DMS53 treated with DMSO at 0.1 percent for 48 hours (cell line): ENCODE measurements around the gene ASB5.
"Not testable (repeated sequence)": the region's sequence is repeated elsewhere in the genome, so short reads cannot be mapped to it uniquely, and the experiment has no call there.

Source experiments
- DNase-seq: peaks from one replicate; lab custom pipeline; 2025; ENCODE audit not compliant: unreplicated experiment; lab: John Stamatoyannopoulos, UW

The ASB5 gene

DNA sequence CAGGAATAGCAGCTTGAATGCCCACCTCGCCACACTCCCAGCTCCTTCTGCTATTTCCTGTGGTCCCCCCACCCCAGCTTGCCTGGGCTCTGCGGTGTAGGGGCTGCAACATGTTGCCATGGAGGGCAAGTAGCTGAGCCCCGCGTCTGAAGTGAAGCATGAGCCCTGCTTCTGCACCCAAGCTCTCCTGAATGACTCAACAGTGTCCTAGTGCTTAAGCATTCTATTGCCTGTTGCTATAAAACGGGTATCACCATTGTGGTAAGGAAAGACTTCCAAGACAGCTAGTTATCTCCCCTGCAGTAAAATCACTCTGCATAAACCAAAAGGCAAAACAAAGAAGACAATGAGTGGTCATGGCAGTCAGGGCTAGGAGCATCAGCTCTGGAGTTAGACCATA, 42.3 kb downstream of the ASB5 start:
- no peak for DNase-seq

DNA sequence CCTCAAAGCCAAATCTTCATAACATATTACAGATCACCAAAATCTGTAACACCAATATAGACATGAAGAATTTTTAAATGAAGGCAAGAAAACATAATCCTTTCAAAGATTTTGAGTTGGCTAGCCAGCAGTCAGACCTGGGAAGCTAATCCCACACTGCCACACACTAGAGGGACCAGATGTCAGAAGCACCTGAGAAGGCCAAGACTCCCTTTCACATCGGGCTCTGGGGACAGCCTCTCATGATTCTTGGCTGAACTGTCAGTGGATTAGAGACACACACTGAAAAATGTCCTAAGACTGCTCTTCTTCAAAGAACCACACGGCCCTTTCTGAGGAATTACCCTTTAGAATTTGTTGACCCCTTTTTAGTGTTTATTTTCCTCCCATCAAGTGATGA, 45.5 kb downstream of the ASB5 start:
- DNase-seq: no peak

DNA sequence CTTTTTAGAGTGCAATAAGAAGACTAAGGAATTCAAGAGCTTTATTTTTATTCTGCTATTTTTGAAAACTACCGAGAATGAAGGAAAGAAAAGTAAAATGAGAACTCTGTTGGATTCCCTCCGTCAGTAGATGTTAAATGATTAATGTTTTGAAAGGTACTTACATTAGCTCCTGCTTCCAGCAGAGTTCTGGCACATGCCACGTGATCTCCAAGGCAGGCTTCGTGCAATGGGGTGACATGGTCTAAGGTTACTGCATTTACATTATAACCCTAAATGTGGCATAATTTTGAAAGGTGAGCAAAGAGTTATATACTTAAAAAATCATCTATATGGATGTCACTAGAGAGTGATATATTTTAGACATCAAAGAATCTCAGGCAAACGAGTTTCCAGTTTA, 46.9 kb downstream of the ASB5 start:
- no peak for DNase-seq

DNA sequence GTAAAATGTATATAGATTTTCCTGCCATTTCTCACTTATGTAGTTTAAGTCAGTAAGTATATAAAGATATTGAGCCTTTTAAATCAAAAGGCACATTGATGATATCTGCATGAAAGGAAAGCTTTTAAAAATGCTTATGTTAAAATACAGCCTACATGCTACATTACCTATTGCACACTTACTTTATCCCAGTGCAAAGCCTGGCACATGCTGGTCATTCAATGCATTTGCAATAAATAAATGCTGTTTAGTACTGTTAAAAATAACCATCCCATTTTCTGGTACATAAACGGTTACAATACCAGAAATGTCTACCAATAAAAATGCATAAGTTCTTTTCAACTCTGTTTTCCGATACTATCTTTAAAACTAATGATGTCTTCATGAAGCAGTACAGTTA, 51.5 kb downstream of the ASB5 start:
- no peak for DNase-seq

DNA sequence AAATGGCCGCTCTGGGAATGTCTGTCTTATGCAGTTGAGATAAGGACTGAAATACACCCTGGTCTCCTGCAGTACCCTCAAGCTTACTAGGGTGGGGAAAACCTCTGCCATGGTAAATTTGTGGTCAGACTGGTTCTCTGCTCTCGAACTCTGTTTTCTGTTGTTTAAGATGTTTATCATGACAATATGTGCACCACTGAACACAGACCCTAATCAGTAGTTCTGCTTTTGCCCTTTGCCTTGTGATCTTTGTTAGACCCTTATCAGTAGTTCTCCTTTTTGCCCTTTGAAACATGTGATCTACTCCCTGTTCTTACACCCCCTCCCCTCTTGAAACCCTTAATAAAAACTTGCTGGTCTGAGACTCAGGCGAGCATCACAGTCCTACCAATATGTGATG, 56.7 kb downstream of the ASB5 start:
- not testable (repeated sequence) for DNase-seq

DNA sequence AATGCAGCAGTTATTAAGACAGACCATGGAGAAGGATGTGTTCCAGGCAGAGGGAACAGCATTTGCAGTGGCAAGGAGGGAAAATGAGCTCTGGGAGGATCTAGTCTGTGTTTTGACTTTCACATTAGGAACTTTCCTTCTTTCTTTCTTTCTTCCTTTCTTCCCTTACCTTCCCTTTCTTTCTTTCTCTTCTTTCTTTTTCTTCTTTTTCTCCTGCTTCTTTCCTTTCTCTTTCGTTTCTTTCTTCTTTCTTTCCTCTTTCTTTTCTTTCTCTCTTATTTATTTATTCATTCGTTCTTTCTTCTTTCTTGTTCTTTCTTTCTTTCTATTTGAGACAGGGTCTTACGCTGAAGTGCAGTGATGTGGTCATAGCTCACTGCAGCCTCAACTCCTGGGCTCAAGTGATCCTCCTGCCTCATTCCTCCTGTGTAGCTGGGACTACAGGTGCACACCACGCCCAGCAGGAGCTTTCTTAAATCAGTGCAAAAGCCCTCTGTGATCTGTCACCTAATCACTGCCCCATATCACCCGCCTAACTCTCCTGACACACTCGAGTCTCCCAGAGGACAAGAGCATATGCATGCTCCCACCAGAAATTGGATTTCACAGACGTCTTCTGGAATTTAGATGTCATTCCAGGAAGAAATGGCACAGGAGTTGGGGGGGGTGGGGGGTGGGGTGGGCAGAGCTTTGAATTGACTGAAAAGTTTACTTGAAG, 58.3 kb downstream of the ASB5 start:
- DNase-seq: no peak

DNA sequence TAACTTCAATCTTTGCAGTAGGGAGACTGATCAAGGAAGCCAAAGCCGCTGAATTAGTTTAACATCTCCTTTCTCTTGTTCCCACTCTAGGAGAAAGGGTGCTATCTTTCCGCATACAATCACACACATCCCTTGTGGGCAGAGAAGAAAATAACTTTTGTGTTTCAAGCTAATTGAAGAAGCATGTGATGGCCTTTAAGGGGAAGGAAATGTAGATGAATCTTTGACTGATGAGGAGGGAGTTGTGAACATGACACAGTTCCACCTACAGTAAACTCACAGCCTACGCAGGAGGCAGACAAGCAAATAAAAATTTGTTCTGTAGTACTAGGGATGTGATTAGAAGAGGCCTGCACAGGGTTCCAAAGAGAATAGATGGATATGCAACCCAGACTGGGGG, 58.9 kb downstream of the ASB5 start:
- DNase-seq: no peak

DNA sequence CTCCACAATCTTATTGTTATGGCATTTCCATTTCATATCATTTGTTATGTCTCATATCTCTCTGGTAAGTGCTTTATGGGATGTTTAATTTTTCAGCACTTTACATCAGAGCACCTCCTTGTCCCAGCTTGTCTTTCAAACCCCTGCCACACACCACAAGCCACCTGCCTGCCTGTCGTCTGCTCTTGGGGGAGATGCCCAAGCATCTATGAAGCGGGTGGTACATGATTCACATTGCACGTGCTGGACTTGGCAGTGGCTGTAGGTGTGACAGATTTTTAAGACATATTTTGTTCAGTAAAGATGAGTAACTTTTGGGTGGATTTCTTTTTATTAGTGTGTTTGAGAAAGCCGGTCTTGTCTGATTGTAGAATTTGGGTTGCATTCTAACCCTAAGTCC, 59.5 kb downstream of the ASB5 start:
- DNase-seq: no peak

DNA sequence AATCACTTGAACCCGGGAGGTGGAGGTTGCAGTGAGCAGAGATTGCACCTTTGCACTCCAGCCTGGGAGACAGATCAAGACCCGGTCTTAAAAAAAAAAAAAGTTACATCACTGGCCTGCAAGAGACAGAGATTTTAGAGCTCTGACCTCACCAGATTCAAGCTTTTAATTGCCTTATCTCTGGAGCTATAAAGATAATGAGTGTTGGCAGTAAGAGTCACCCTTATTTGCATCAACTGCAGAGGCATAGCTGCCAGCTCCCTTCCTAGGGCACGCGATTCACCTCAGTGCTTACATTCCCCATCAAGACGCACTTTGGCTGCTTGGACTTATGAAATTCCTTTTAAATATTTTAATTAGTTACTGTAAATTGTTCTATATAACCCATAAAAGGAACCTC, 61.2 kb downstream of the ASB5 start:
- DNase-seq: no peak

DNA sequence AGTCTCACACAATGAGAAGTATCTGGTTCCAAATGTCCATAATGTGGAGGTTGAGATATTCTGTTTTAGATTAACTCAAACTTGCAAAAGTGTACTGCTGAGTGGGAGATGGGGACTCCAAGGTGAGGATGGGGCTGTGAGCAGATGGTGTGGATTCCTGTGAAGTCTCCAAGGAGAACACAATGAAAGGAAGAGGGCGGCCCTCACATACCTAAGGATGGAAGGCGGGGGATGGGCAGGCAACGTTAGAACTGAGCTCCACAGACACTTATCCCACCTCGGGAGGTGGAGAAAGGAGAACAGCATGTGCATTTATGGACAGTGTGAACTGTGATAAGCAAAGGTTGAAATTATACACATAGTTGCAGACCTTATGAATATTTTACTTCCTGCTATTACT, 63.7 kb downstream of the ASB5 start:
- DNase-seq: no peak

DNA sequence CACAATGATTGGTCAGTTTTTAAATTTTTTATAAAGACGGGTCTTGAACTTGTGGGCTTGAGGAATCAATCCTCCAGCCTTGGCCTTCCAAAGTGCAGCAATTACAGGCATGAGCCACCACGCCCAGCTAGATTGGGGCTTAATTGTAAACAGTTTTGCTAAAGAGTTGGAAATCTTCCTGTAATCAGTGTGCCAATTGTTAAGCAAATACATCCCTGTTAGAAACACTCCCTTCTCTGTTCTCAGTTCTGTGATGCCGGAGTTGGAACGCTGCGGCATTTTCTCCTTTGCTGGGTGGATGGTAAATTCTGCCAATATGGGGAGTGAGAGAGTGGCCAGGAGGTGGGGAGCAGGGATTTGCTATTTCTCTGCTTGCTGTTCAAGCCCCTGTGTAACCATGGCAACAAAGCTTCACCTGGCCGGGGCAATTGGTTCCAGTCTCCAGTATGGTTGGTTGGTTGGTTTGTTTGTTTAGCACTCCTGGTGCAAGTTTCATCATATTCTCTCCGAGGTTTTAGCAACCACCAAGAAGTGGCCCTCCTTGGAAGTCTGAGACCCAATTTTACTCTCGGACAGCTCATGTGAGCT, 70.6 kb downstream of the ASB5 start:
- DNase-seq: peak; percentile 9

DNA sequence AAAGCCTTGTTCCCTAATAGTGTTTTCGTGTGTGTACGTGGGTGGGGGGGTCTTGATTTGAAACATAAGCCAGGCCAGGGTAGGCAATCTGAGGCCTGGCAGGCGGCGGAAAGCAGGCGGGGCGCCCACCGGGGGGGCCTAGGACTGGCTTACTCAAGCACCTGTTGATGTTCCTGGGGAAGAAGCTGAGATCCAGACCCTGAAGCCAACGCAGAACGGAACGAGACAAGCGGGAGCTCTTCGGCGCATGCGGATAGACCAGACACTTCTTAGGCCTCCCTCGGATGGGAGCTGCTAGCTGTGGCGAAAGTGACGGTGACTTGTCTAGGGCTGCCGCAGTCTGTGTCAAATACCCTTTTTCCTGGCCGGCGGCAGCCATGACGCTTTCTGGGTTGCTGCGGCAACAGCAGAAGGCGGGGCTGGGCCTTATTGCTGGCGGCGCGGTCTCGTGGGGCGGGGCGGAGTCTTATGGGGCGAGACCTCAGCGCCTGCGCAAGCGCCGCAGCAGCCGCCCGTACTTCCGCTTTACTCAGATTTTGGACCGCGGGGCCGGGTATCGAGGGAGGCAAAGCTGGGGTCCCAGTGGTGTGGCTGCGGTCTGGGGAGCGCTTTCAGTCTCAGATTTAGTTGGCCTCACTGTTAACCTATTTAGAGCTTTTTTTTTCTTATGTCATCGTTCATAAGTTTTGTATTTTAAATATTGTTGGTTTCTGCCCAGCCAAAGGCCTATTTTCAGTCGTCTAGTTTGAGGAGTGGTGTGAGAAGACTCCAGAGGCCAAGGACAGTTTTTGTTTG, 73.6 kb downstream of the ASB5 start, which contains the start of gene SPATA4:
Gene SPATA4 (minus strand): TSS at position 402 of the 795 bp plus-strand sequence. CDS start 23 bp downstream, at position 379.
- peak; percentile 84 for DNase-seq

DNA sequence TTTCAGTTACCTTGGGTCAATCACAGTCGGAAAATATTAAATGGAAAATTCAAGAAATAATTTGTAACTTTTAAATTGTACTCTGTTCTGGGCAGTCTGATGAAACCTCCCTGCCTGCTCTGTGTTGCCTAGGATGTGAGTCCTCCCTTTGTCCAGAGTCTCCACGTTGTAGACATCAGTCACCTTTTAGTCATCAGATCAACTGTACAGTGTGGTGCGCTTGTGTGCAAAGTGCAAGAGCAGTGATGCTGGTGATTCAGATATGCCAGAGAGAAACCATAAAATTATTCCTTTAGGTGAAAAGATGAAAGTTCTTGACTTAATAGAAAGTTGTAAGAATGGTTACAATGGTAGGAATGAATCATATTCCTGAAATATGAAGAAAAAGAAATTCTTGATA, 75.1 kb downstream of the ASB5 start:
- no peak for DNase-seq

DNA sequence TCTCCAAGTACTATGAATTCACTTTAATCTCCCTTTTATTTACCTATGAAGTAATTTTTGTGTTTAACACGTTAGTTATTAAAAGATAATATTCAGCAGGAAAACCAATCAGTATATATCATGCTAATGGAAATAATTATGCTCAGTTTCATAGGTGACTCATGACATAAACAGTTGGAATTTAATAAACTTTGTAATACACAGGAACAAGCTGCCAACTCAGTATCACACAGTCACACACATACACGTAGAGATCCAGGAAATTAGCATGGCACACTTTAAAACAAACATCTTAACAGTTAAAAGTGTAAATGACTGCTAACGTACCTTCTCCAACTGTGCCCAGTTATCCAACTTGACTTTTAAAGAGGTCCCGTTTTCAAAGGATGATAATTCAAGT, 75.9 kb downstream of the ASB5 start:
- no peak for DNase-seq

DNA sequence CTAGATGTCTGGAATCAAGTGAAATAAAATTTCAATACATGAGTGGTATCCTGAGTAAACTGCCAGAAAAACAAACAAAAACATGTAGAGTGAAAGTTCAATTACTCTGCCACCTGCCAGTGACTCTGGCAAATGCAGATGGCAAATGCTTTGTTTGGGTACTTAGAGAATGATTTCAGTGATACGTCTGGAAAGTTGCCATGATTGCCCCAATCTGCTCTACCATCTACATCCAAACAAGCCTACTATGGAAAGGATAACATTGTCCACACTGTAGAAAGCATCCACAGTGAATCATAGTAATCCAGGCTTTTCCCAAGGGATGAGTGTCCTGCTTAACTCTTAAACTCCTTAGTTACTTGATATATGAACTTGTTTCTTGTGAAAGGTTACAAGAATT, 77.0 kb downstream of the ASB5 start:
- DNase-seq: peak; percentile 57

DNA sequence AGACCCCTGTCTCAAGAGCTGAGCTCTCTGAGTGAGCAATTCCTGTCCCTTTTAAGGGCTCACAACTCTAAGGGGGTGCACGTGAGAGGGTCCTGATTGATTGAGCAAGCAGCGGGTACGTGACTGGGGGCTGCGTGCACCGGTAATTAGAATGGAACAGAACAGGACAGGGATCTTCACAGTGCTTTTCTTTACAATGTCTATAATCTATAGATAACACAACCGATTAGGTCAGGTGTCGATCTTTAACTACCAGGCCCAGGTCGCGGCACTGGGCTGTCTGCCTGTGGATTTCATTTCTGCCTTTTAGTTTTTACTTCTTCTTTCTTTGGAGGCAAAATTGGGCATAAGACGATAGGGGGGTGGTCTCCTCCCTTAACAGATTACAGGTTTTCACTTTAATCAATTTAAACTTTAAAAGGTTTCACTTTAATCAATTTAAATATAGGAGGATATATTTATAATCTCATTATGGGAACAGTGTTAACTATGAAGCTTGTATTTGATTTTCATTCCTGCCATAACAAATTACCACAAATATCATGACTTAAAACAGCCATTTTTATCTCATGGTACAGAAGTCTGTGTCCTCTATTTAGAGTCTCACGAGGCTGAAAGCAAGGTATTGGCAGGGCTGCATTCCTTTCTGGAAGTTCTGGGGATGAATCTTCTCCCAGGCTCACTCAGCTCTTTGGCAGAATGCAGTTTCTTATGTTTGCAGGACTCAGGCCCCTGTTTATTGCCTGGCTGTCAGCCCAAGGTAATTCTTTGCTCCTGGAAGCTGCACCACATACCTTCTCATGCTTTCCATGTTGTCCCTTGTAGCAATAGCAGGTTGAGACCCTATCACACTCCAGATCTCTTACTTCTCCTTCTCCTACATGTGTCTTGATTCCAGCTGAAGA, 78.9 kb downstream of the ASB5 start:
- no peak for DNase-seq

DNA sequence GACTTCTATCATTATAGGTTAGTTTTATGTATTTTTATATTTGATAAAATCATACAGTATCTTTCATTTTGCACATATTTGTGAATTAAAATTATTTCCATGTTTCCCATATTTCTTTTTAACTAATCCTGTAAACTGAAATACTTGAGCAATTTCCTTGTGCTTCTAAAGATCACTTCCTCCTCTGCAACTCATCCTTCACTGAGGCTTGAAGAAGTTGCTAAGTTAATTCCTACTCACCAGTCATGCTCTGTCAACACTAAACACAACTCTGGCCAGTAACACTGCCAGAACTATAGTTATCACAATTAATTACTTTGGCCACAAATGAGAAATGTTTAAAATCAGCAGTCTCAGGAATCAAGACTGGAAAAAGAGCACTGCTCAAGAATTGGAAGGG, 80.4 kb downstream of the ASB5 start:
- DNase-seq: no peak

DNA sequence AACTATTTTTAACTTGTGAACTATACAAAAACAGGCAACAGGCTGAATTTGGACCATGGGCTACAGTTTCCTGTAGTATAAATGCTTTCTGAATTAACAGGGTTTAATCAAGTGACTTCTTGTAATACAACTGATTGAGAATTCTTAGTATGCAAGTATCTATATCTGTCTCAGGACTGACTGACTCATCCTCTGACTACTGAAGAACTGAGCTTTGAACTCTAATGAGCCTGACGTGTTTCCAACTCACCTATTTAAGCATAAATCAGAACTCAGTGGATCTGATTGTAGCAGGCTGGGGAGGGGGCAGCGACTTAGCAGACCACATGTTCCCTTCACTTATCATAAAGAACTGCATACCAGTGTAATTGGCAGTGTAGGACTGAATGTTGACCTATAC, 81.4 kb downstream of the ASB5 start:
- no peak for DNase-seq

DNA sequence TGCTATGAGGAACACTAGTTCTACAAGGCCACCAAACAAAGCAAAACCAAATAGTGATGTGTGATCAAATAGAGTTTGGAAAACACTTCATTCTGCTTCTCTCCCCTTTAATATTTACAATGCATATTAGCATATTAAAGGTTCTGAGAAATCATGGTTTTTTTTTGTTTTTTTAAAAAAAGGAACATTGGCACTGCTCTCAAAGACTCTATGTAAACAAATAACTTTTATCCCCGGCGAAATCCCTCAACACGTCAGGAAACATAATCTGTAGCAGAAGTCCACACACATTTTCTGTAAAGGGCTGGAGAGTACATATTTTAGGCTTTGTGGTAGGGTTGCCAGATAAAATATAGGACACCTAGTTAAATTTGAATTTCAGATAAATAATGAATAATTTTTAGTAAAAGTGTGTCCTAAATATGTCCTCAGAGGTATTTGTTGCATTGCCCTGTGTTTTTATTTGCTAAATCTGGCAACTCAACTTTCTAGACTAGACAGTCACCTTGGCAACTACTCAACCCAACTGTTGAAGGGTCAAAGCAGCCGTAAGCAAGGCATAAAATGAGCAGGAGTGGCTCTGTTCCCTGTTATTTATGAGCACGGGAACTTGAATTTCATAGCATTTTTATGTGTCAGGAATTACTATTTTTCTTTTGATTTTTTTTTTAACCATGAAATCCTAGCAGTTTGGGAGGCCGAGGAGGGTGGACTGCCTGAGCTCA, 82.2 kb downstream of the ASB5 start:
- DNase-seq: no peak

DNA sequence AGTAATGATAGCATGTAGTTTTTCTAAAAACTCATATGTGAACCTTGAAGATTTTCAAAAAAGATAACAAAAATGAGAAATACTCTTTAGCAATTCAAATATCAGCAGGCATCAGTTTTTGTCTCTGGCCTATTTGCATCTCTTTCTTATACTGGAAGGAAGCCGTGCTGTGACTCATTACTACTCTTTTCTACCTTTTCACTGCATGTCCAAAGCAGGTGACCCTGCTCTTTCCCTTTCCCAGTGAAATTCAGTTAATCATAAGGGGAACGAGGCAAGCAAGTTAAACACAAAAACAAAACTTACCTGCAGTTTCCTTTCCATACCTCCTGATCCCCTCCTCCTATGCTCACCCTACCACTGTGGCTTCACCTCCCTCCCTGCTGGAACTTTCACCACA, 83.0 kb downstream of the ASB5 start:
- DNase-seq: no peak

DNA sequence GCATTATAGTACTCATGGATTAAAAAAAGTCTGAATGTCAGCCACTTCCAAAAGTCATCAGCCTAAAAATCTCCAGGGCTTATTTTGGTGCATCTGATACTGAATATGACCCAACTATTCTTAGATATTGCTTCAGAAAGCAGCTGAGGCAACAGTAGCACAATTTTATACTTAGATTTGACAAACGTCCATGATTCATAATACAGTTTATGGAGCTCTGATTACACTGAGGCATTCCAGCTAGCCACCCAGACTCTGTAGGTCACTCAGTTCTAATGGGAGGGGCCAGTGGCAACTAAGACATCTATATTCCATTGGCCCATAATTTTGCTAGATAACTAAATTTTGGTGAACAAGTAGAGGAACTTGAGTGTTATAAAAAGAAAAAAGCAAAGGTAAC, 84.0 kb downstream of the ASB5 start:
- no peak for DNase-seq
